ENCODE data around the gene SPRR2F. TPM values are rescaled to one million over a fixed set of nuclear protein-coding genes. Genes with fewer than 3 reads are reported as not detected.

SPRR2F gene
- polyA plus RNA-seq, 4 donors = 0.10 TPM; not detected in 3

Other genes with a start within 250 kb of the SPRR2F start
- gene SMCP, start 235.2 kb downstream of the SPRR2F start, polyA plus RNA-seq = not detected
- gene IVL, start 205.0 kb downstream of the SPRR2F start, polyA plus RNA-seq = under 1 TPM in 2 of 4 donors, not detected in 2; 0.03 to 0.45 TPM
- gene SPRR5, start 166.3 kb downstream of the SPRR2F start, polyA plus RNA-seq = not detected
- not detected for gene SPRR4, start 142.9 kb downstream of the SPRR2F start, polyA plus RNA-seq
- not detected for gene SPRR1A, start 129.4 kb downstream of the SPRR2F start, polyA plus RNA-seq
- 10 to 100 TPM in 2 of 4 donors, 1 to 10 TPM in 1, not detected in 1; 3.0 to 16.1 (median 10.3) TPM for gene SPRR3, start 111.8 kb downstream of the SPRR2F start, polyA plus RNA-seq
- 1 to 10 TPM in 2 of 4 donors, under 1 TPM in 1, not detected in 1; 0.27 to 3.2 (median 1.6) TPM for gene SPRR1B, start 82.3 kb downstream of the SPRR2F start, polyA plus RNA-seq
- under 1 TPM in 1 of 4 donors, not detected in 3; 0.49 TPM for gene SPRR2D, start 72.4 kb downstream of the SPRR2F start, polyA plus RNA-seq
- gene SPRR2A, start 56.0 kb downstream of the SPRR2F start, polyA plus RNA-seq = 1 to 10 TPM in 2 of 4 donors, under 1 TPM in 1, not detected in 1; 0.67 to 2.2 (median 2.0) TPM
- not detected for gene SPRR2B, start 41.9 kb downstream of the SPRR2F start, polyA plus RNA-seq
- 1 to 10 TPM in 1 of 4 donors, under 1 TPM in 1, not detected in 2; 0.24 to 2.2 TPM for gene SPRR2E, start 19.0 kb downstream of the SPRR2F start, polyA plus RNA-seq
- gene SPRR2G, start 37.4 kb upstream of the SPRR2F start, polyA plus RNA-seq = not detected
- gene LELP1, start 89.9 kb upstream of the SPRR2F start, polyA plus RNA-seq = not detected
- not detected for gene PRR9, start 104.1 kb upstream of the SPRR2F start, polyA plus RNA-seq
- gene LORICRIN, start 146.2 kb upstream of the SPRR2F start, polyA plus RNA-seq = not detected
- gene PGLYRP3, start 199.4 kb upstream of the SPRR2F start, polyA plus RNA-seq = under 1 TPM in 1 of 4 donors, not detected in 3; 0.07 TPM
- under 1 TPM in 2 of 4 donors, not detected in 2; 0.18 to 0.33 TPM for gene PGLYRP4, start 235.3 kb upstream of the SPRR2F start, polyA plus RNA-seq
- gene S100A9, start 244.3 kb upstream of the SPRR2F start, polyA plus RNA-seq = 100 to 1,000 TPM in 2 of 4 donors, 10 to 100 TPM in 2; 57.0 to 509 (median 97.5) TPM

Measured in small intestine (tissue), 4 donors.